ENCODE data around the gene PNN. TPM values are rescaled to one million over a fixed set of nuclear protein-coding genes. Genes with fewer than 3 reads are reported as not detected.
"Not testable (repeated sequence)": the region's sequence is repeated elsewhere in the genome, so short reads cannot be mapped to it uniquely, and the experiment has no call there.

Gene PNN
- total RNA-seq, 4 donors from 2014 or later, result 33.0 to 159 (median 76.2) TPM

DNA sequence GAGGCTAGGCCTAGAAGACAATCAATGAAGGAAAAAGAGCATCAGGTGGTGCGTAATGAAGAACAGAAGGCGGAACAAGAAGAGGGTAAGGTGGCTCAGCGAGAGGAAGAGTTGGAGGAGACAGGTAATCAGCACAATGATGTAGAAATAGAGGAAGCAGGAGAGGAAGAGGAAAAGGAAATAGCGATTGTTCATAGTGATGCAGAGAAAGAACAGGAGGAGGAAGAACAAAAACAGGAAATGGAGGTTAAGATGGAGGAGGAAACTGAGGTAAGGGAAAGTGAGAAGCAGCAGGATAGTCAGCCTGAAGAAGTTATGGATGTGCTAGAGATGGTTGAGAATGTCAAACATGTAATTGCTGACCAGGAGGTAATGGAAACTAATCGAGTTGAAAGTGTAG, 5.5 kb downstream of the PNN start:
- Histone ChIP-seq H3K27me3 (no peaks in the 10 kb centered on the region), H3K4me3 (no peak overlapping the region), H3K9me3 (no peaks in the 10 kb centered on the region), H3K36me3 (peaks cover 0 to 88% (median 34%) of the 10 kb centered on the region in 4 donors), H3K27ac (no peak overlapping the region), H3K4me1 (peaks cover 11 to 15% (median 13%) of the 10 kb centered on the region in 4 donors)
- in situ Hi-C loops (cut with MboI; ENCODE audit: low pct_ligation_motif_present in 1 of 4, low pct_unique_long_range_greater_than_20kb in 1 of 4, low sequenced_read_pairs in 3 of 4), result no loop called here
- 85 to 89% methylated on average over 5 of the region's 5 CpGs for WGBS, 2 donors (ENCODE audit: low coverage in 1 of 2)
- intact Hi-C loops (cut with DNase I; ENCODE audit: low total_unique reads), result no loop called here
- no peak for DNase-seq
- TF ChIP-seq, protein P1, sequence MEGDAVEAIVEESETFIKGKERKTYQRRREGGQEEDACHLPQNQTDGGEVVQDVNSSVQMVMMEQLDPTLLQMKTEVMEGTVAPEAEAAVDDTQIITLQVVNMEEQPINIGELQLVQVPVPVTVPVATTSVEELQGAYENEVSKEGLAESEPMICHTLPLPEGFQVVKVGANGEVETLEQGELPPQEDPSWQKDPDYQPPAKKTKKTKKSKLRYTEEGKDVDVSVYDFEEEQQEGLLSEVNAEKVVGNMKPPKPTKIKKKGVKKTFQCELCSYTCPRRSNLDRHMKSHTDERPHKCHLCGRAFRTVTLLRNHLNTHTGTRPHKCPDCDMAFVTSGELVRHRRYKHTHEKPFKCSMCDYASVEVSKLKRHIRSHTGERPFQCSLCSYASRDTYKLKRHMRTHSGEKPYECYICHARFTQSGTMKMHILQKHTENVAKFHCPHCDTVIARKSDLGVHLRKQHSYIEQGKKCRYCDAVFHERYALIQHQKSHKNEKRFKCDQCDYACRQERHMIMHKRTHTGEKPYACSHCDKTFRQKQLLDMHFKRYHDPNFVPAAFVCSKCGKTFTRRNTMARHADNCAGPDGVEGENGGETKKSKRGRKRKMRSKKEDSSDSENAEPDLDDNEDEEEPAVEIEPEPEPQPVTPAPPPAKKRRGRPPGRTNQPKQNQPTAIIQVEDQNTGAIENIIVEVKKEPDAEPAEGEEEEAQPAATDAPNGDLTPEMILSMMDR (IDR thresholded peaks at IDR 0.05), result no peak
- TF ChIP-seq EP300 (IDR thresholded peaks at IDR 0.05; ENCODE audit: low read depth) (no peak), POLR2AphosphoS5 (IDR thresholded peaks at IDR 0.05) (no peak), POLR2A (IDR thresholded peaks at IDR 0.05) (no peak)

DNA sequence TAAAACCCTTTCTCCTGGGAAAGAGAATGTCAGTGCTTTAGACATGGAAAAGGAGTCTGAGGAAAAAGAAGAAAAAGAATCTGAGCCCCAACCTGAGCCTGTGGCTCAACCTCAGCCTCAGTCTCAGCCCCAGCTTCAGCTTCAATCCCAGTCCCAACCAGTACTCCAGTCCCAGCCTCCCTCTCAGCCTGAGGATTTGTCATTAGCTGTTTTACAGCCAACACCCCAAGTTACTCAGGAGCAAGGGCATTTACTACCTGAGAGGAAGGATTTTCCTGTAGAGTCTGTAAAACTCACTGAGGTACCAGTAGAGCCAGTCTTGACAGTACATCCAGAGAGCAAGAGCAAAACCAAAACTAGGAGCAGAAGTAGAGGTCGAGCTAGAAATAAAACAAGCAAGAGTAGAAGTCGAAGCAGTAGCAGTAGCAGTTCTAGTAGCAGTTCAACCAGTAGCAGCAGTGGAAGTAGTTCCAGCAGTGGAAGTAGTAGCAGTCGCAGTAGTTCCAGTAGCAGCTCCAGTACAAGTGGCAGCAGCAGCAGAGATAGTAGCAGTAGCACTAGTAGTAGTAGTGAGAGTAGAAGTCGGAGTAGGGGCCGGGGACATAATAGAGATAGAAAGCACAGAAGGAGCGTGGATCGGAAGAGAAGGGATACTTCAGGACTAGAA, 6.1 kb downstream of the PNN start:
- H3K27me3 ChIP-seq, result no peaks in the 10 kb centered on the region
- peaks cover 5 to 11% (median 10%) of the 10 kb centered on the region in 4 donors for H3K4me1 ChIP-seq
- in situ Hi-C loops (cut with MboI; ENCODE audit: low pct_ligation_motif_present in 1 of 4, low pct_unique_long_range_greater_than_20kb in 1 of 4, low sequenced_read_pairs in 3 of 4) (no loop called here), intact Hi-C loops (cut with DNase I; ENCODE audit: low total_unique reads) (no loop called here)
- DNase-seq, result no peak
- peaks cover 0 to 88% (median 34%) of the 10 kb centered on the region in 4 donors for H3K36me3 ChIP-seq
- no peaks in the 10 kb centered on the region for H3K9me3 ChIP-seq
- H3K27ac ChIP-seq, result no peak overlapping the region
- TF ChIP-seq, protein P1 (IDR thresholded peaks at IDR 0.05), result no peak
- TF ChIP-seq POLR2AphosphoS5 (IDR thresholded peaks at IDR 0.05), result no peak
- no peak for TF ChIP-seq EP300 (IDR thresholded peaks at IDR 0.05; ENCODE audit: low read depth)
- TF ChIP-seq POLR2A (IDR thresholded peaks at IDR 0.05), result no peak
- no peak overlapping the region for H3K4me3 ChIP-seq
- 88 to 91% methylated on average over 7 of the region's 7 CpGs for WGBS, 2 donors (ENCODE audit: low coverage in 1 of 2)

DNA sequence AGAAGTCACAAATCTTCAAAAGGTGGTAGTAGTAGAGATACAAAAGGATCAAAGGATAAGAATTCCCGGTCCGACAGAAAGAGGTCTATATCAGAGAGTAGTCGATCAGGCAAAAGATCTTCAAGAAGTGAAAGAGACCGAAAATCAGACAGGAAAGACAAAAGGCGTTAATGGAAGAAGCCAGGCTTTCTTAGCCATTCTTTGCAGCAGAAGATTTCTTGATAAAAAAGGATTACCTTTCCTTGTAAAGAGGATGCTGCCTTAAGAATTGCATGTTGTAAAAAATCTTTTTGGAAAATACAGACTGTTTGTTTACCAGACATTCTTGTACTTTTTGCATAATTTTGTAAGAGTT, 6.6 kb downstream of the PNN start:
- no peak overlapping the region for H3K27ac ChIP-seq
- no peaks in the 10 kb centered on the region for H3K9me3 ChIP-seq
- peaks cover under 1 to 6% (median 5%) of the 10 kb centered on the region in 4 donors for H3K4me1 ChIP-seq
- TF ChIP-seq, protein P1 (IDR thresholded peaks at IDR 0.05), result no peak
- TF ChIP-seq EP300 (IDR thresholded peaks at IDR 0.05; ENCODE audit: low read depth) (no peak), POLR2AphosphoS5 (IDR thresholded peaks at IDR 0.05) (no peak), POLR2A (IDR thresholded peaks at IDR 0.05) (no peak)
- H3K36me3 ChIP-seq, result peaks cover 0 to 84% (median 34%) of the 10 kb centered on the region in 4 donors
- no peak for DNase-seq
- intact Hi-C loops (cut with DNase I; ENCODE audit: low total_unique reads), result no loop called here
- H3K4me3 ChIP-seq, result no peak overlapping the region
- no peaks in the 10 kb centered on the region for H3K27me3 ChIP-seq
- 89% methylated on average over 5 of the region's 5 CpGs for WGBS, 2 donors (ENCODE audit: low coverage in 1 of 2)
- in situ Hi-C loops (cut with MboI; ENCODE audit: low pct_ligation_motif_present in 1 of 4, low pct_unique_long_range_greater_than_20kb in 1 of 4, low sequenced_read_pairs in 3 of 4), result no loop called here

DNA sequence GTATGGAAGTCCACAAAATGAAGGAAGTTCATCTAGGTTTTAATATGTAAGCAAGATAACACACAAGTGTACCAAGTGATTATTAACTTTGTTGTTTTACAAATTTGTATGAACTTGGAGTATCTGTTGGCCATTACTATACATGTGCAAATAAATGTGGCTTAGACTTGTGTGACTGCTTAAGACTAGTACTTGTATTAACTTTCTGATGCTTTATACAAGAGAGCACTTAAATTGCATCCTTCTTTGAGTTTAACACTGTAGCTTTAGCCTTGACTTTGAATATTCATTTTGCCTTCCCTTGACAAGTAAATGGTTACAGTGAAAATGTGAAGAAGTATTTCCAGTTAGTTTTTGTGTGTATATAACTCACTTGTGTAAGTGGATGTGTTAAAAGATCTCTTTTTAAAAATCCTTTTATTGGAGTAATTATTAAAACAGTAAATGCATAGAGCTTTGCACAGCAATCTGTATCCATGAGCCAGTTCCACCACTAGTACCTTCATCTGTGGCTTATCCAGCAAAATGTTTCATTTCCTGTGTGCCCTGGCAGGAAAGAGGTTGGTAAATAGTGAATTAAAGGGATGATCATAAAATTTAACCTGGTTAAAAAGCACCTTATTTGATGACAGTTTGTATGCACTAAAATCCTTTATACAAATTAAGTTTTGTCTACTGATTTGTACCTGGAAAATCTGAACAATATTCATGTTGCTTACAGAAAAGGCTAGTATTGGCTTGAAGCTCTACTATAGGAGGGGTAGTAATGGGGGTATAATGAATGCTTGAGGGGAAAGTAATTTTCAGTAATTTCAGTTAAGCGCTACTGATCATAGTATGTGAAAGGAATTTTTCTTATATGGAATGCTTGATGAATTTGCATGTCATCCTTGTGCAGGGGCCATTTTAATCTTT, 8.0 kb downstream of the PNN start:
- H3K9me3 ChIP-seq, result no peaks in the 10 kb centered on the region
- DNase-seq, result no peak
- no peak overlapping the region for H3K4me3 ChIP-seq
- peaks cover 0 to 71% (median 27%) of the 10 kb centered on the region in 4 donors for H3K36me3 ChIP-seq
- no peaks in the 10 kb centered on the region for H3K4me1 ChIP-seq
- no peak for TF ChIP-seq POLR2AphosphoS5 (IDR thresholded peaks at IDR 0.05)
- TF ChIP-seq EP300 (IDR thresholded peaks at IDR 0.05; ENCODE audit: low read depth), result no peak
- TF ChIP-seq, protein P1 (IDR thresholded peaks at IDR 0.05), result no peak
- no peak for TF ChIP-seq POLR2A (IDR thresholded peaks at IDR 0.05)
- no peaks in the 10 kb centered on the region for H3K27me3 ChIP-seq
- no peak overlapping the region for H3K27ac ChIP-seq
- in situ Hi-C loops (cut with MboI; ENCODE audit: low pct_ligation_motif_present in 1 of 4, low pct_unique_long_range_greater_than_20kb in 1 of 4, low sequenced_read_pairs in 3 of 4) (no loop called here), intact Hi-C loops (cut with DNase I; ENCODE audit: low total_unique reads) (no loop called here)
- WGBS, 2 donors (ENCODE audit: low coverage in 1 of 2), result 100% methylated on average over 1 of the region's 1 CpG

DNA sequence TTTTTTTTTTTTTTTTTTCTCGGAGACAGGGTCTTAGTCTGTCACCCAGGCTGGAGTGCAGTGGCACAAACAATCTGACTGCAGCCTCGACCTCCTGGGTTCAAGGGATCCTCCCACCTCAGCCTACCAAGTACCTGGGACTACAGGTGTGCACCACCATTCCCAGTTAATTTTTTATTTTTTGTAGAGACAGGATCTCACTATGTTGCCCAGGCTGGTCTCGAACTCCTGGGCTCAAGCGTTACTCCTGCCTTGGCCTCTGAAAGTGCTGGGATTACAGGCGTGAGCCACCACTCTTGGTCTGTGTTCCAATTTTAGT, 8.6 kb downstream of the PNN start:
- peaks cover 0 to 65% (median 24%) of the 10 kb centered on the region in 4 donors for H3K36me3 ChIP-seq

More for the DNA sequence above, 8.6 kb downstream of the PNN start:
- intact Hi-C loops (cut with DNase I; ENCODE audit: low total_unique reads); H3K27ac ChIP-seq; H3K4me1 ChIP-seq; in situ Hi-C loops (cut with MboI; ENCODE audit: low pct_ligation_motif_present in 1 of 4, low pct_unique_long_range_greater_than_20kb in 1 of 4, low sequenced_read_pairs in 3 of 4); DNase-seq; H3K9me3 ChIP-seq; H3K4me3 ChIP-seq; H3K27me3 ChIP-seq: not testable (repeated sequence)
- 89 to 95% methylated on average over 3 to 5 of the region's 5 CpGs for WGBS, 2 donors (ENCODE audit: low coverage in 1 of 2)
